Stimulated activated naive CD8-positive, alpha-beta T cell treated with anti-CD3 and anti-CD28 coated beads, Interleukin-15, Interleukin-2, amounts not matched to agents 100 U/mL and 50 U/mL, for 24 hours (primary cell): ENCODE results near the gene ACTL6B.

Experiments
- ATAC-seq: fragments of 150-1000 bp; cut with Tn5 transposase; one replicate; pipeline ENCODE4 v1.10.0; 2021
- DNase-seq: peaks from one replicate; pipeline ENCODE4 v3.0.0; 2021

ACTL6B gene

GRCh38 chr7:100599911-100600729, 56.1 kb downstream of the ACTL6B start:
- DNase-seq = no peak

DNA sequence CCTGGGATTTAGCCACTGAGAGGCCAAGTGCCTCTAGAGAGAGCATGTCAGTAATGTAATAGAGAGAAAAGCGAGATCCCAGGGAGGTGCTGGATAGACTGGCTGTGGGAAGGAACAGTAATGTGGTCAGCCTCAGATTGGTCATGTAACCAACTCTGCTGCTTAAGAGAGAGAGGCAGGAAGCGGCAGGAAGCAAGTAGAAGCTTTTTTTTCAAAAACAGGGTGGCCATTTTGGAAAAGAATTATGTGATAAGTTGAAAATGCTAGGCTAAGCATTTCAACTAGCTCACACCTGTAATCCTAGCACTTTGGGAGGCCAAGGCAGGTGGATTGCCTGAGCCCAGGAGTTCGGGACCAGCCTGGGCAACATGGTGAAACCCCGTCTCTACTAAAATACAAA, 57.8 kb downstream of the ACTL6B start:
- ATAC-seq = no peak
- DNase-seq = no peak

More at GRCh38 chr7:100599911-100600729, 56.1 kb downstream of the ACTL6B start:
- ATAC-seq = no peak

GRCh38 chr7:100595188-100595587, 61.1 kb downstream of the ACTL6B start:
- ATAC-seq = no peak
- no peak for DNase-seq
